Right lobe of liver (tissue), 6 donors: ENCODE data around the gene PFN3. TPM values are rescaled to one million over a fixed set of nuclear protein-coding genes. Genes with fewer than 3 reads are reported as not detected.

Experiments used
- ATAC-seq, 4 donors: fragments of 200-7000 bp; cut with Tn5 transposase; one replicate each; pipeline ENCODE4 v1.9.1; 2020; ENCODE audit warnings: mild to moderate bottlenecking in 4 of 4, moderate library complexity in 4 of 4
- DNase-seq, 3 donors: peaks; one replicate each; pipeline ENCODE4 v3.0.0-alpha.2; 2020
- H3K27ac ChIP-seq, 3 donors: fragments of 200-600 bp; one replicate each; pipeline ENCODE4 v1.8.0; 2022
- H3K27me3 ChIP-seq, 2 donors: fragments of 200-600 bp; one replicate each; pipeline ENCODE4 v1.8.0; 2022
- H3K36me3 ChIP-seq, 4 donors: fragments of 200-600 bp; sonication (generic) in 1 of 4; one replicate each; pipeline versions ENCODE4 v1.5.1 to v1.8.0; 2017 to 2022; ENCODE audit warnings: control low read depth in 1 of 4
- H3K4me1 ChIP-seq, 4 donors: fragments of 200-600 bp; sonication (generic) in 1 of 4; one replicate each; pipeline versions ENCODE4 v1.5.1 to v1.8.0; 2017 to 2022; ENCODE audit warnings: control low read depth in 1 of 4
- H3K4me3 ChIP-seq, 3 donors: fragments of 200-600 bp; one replicate each; pipeline ENCODE4 v1.8.0; 2022
- H3K9me3 ChIP-seq, 4 donors: fragments of 200-600 bp; sonication (generic) in 1 of 4; one replicate each; pipeline versions ENCODE4 v1.5.1 to v1.8.0; 2017 to 2022; ENCODE audit warnings: control low read depth in 1 of 4
- CTCF ChIP-seq, 4 donors: fragments of 200-600 bp in 3 of 4; fragments of 450-650 bp in 1 of 4; IDR thresholded peaks; one replicate each; pipeline versions ENCODE4 v1.5.1 to v1.8.0; 2016 to 2022; ENCODE audit warnings: antibody characterized with exemption in 4 of 4, mild to moderate bottlenecking in 2 of 4
- POLR2A ChIP-seq: fragments of 450-650 bp; IDR thresholded peaks from one replicate; pipeline ENCODE4 v1.6.1; 2017; ENCODE audit warnings: antibody characterized with exemption, mild to moderate bottlenecking
- WGBS: methylation state at CpG from one replicate; pipeline ENCODE4 v1.1.6; 2018; ENCODE audit warnings: low coverage, low lambda C conversion rate; ENCODE audit not compliant: insufficient coverage; ENCODE audit errors: missing lambda C conversion rate; 5-methylcytosine and 5-hydroxymethylcytosine counted together
- intact Hi-C, 2 donors: fragments of 100-400 bp; cut with DNase I; formaldehyde crosslinking; loops; one replicate each; pipeline versions ENCODE4 v1.11.2 to v1.14.1; 2022
- total RNA-seq, 6 experiments: library from RNA; depleted of rRNA in 2 of 6; stranded (reverse); fragments of >200 nt in 2 of 6; fragmentation: NEBNext Ultra II Directional in 3 of 6; extraction: Animal tissue kit (Norgen Biotek cat#: 25700) in 3 of 6; gene quantifications; one replicate each; pipeline versions ENCODE4 v1.1.0 to v1.2.4, GENCODE V29; 2016 to 2023
- donor health status: DM: no; HTN: yes; CAD: no.
- donor health status: DM: no; HTN: no; CAD: no.
- donor health status: DM: no; HTN: no; CAD: no.
- donor health status: DM: no; HTN: yes; CAD: no.
- donor health status: DM: no; HTN: yes; CAD: no.

Gene PFN3
- total RNA-seq, 6 experiments from 2014 or later: not detected

- H3K4me1 ChIP-seq: no peaks in the 10 kb centered on the region
- H3K27me3 ChIP-seq: no peaks in the 10 kb centered on the region
- H3K36me3 ChIP-seq: peaks cover 0 to 39% (median 0%) of the 10 kb centered on the region in 4 donors
- no peak for ATAC-seq
- intact Hi-C loops: loop anchor here in 1 of 2 donors (5.0 kb wide), 1 partner anchor 35 kb away; the partner anchor contains the start of gene PFN3
- 65% methylated on average over 4 of the region's 4 CpGs for WGBS
- H3K4me3 ChIP-seq: no peak overlapping the region
- no peak for DNase-seq
- H3K9me3 ChIP-seq: no peaks in the 10 kb centered on the region
- no peak overlapping the region for H3K27ac ChIP-seq
- TF ChIP-seq CTCF (IDR thresholded peaks at IDR 0.05) (no peak), POLR2A (no peak)
Measured at GRCh38 chr5:177437623-177438022, 37.2 kb upstream of the PFN3 start.

- ATAC-seq (no peak), DNase-seq (no peak)
- Histone ChIP-seq H3K27ac (no peak overlapping the region), H3K27me3 (no peaks in the 10 kb centered on the region), H3K9me3 (no peaks in the 10 kb centered on the region), H3K4me3 (no peak overlapping the region), H3K4me1 (no peaks in the 10 kb centered on the region), H3K36me3 (peaks cover 0 to 44% (median 0%) of the 10 kb centered on the region in 4 donors)
- intact Hi-C loops: loop anchor here in 1 of 2 donors (5.0 kb wide), 1 partner anchor 34 kb away; the partner anchor contains the start of gene PFN3
- WGBS: 95% methylated on average over 18 of the region's 37 CpGs
- TF ChIP-seq CTCF (IDR thresholded peaks at IDR 0.05) (no peak), POLR2A (no peak)
Measured at GRCh38 chr5:177435847-177436536, 35.5 kb upstream of the PFN3 start.

GRCh38 chr5:177434942-177435738, 34.7 kb upstream of the PFN3 start:
- no peak overlapping the region for H3K4me3 ChIP-seq
- intact Hi-C loops: loop anchor here in 1 of 2 donors (5.0 kb wide), 1 partner anchor 33 kb away; the partner anchor contains the start of gene PFN3
- no peaks in the 10 kb centered on the region for H3K9me3 ChIP-seq
- 100% methylated on average over 5 of the region's 20 CpGs for WGBS
- DNase-seq (no peak), ATAC-seq (no peak)
- TF ChIP-seq CTCF (IDR thresholded peaks at IDR 0.05) (no peak), POLR2A (no peak)
- peaks cover 0 to 3% (median 0%) of the 10 kb centered on the region in 4 donors for H3K4me1 ChIP-seq
- no peak overlapping the region for H3K27ac ChIP-seq
- H3K27me3 ChIP-seq: no peaks in the 10 kb centered on the region
- H3K36me3 ChIP-seq: peaks cover 0 to 44% (median 0%) of the 10 kb centered on the region in 4 donors

- intact Hi-C loops: no loop called here
- no CpG with 5 or more reads among the region's 8 CpGs for WGBS
- Histone ChIP-seq H3K27me3 (no peaks in the 10 kb centered on the region), H3K9me3 (no peaks in the 10 kb centered on the region), H3K4me1 (peaks cover 0 to 3% (median 0%) of the 10 kb centered on the region in 4 donors), H3K27ac (no peak overlapping the region), H3K4me3 (no peak overlapping the region), H3K36me3 (peaks cover 0 to 44% (median 0%) of the 10 kb centered on the region in 4 donors)
- DNase-seq (no peak), ATAC-seq (no peak)
- TF ChIP-seq CTCF (IDR thresholded peaks at IDR 0.05) (no peak), POLR2A (no peak)
Measured at GRCh38 chr5:177434437-177434836, 34.0 kb upstream of the PFN3 start.
